GM21447 (cell line): ENCODE data around the gene DENND1C.
A peak's percentile ranks its signal among the peaks of the same experiment; 100 is the strongest.

Source experiments
- ATAC-seq: cut with Tn5 transposase; IDR thresholded peaks from one replicate; pipeline ENCODE4 v1.9.1; 2021; ENCODE audit not compliant: unreplicated experiment

The DENND1C gene

DNA sequence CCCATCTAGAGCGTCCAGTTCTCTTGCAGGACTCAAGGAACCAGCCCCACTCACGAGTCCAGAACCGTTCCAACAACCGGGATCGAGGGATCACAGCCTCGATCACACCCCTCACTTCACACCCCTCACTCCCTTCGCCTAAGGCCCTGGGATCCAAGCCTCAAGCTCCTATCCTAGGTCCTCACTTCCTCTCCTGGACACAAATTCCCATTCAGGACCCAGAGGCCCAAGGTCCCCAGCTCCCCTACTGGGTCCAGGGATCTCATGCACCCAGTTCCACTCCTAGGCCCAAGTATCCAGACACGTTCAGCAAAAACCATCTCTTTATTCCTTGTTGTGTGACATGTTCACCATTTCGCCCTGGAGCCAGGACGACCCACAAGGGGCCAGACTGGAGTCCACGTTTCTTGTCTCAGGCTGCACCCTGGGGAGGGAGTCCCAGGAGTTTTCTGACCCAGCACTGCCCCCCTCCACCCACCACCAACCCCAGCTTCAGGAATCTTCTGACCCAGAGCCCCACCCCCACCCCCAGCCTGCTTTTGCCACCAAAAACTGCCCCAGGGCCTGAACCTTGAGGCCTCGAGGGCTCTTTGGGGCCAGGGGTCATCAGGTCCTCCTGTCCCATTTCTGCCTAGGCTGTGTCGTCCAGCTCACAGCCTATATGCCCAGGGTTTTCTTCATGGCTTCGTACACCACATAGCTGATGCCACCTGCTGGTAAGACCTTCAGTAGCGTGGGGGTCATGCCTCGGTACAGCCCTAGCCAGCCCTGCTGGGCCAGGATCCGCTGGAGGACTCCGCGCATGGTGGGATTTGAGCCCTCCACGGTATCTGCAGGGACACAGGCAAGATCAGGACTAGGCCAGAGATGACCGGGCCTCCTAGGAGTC, 55.6 kb downstream of the DENND1C start:
- ATAC-seq, result no peak

GRCh38 chr19:6424939-6425731, 56.5 kb downstream of the DENND1C start:
- peak; percentile 87 for ATAC-seq

DNA sequence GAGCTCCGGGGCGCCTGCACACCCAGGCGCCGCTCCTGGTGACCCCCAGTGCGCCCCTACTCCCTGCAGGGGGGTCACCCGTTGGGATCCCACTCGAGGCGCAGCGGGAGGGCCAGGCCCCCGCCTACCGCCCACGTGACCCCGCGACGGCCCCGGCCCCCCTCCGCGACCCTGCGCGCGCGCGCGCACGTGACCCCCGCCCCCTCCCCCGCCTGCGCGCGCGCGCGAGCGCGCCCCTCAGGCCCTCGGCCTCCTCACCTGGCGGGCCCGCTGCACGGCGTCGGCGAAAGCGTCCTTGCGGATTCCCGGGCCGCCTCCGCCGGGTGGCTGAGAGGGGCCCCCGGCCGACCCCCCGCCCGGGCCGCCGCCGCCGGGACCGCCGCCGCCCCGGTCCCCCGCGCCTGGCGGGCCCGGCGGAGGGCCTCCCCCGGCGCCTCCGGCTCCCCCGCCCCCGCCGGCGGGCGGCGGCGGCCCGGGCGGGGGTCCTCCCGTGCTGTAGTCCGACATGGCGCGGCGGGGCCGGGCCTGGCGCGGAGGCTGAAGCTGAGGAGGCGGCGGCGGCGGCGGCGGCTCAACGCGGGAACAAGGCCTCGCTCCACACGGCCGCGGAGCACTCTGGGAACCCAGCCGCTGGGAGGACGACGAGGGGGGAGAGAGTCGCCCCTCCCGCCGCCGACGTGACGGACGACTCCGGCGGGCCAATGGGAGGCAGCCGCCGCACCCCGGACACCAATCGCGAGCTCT, 57.2 kb downstream of the DENND1C start, which contains the start of gene KHSRP:
Gene KHSRP, minus strand, starts transcription at position 617 of the 744 bp plus-strand sequence. Its CDS starts 110 bp downstream, at position 507.
- ATAC-seq, result no peak

- ATAC-seq, result no peak
These were observed 57.9 kb downstream of the DENND1C start for GRCh38 chr19:6423499-6424194.

DNA sequence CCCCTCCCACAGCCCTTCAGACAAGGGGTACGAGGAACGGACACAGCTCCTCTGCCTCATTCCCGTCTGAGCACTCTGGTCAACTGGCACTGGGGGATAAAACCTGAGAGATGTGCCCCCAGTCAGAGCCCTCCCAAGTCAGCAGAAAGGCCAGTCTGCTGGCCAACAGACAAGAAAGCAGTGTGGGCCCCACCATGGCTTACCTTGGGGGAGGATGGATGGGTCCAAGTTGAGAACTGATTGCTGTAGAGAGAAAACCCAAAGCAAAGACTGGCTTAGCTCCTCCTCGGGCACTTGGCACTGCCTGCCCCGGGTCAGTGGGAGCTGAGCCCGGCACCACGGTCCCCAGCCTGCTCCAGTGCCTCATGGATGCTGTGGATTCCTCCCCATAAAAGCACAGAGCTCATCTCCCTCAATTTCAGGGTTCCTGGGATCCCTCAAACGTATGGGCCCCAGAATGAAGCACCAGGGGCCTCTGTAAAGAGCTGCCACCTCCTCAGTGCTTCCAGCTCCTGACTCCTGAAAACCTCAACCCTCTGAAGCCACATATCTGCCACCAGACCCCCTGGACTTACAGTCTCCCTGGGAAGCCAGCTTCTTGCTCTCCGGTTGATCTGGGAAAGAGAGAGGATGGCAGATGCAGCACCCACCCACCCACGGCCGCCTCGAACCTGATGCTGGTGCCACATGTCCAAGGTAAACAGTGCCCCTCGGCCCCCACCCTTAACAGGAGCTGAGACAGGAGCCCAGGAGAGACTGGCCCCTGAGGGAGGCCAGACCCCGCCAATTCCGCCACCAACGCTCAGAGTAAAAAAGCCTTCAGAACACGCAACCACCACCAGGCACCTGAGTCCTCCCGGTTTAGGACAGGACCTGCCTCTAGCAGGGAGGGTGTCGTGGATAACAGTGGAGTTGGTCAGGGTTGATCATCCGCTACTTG, 60.2 kb downstream of the DENND1C start:
- ATAC-seq, result no peak

- no peak for ATAC-seq
These were observed 63.0 kb downstream of the DENND1C start for GRCh38 chr19:6418562-6418932.

DNA sequence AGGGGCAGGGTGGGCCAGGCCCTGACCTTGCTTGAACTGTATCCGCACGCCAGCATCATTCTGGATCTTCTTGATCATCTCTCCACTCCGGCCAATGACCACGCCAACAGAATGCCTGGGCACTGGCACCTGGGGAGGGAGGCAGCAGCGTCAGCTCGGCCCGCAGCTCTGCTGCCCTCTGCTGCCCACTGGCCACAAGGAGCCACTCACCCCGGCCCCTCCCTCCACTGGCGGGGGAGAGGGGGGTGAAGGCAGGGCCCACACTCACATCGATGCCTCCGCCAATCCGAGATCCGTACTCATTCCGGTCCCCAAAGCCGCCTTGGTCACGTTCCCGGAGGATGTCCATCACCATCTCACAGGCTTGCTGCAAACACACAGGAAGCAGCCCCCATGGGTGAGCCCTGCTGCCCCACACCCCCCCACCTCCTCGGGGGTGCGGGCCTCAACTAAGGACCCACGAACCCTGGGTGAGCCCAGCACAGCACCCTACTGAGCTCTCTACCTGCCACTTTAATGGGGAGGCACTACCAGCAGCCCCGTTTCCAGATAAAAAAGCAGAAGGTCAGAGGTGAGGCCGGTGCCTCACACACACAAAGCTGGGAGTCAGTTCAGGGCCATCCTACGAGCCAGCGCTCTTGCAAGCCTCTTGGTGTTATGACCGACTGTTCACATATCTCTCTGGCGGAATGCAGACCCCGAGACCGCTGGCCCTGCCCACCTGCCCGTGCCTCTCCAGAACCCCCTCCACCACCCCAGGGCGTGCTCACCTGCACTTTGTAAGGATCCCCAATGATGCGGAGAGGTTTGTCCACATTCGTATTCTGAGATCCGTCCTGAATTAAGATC, 63.6 kb downstream of the DENND1C start:
- no peak for ATAC-seq
